SK-N-MC (cell line): ENCODE data around the gene PITPNC1.

Source experiments
- EZH2 ChIP-seq: fragments of 200-600 bp; sonication (generic); IDR thresholded peaks from one replicate; pipeline ENCODE4 v1.6.1; 2017; ENCODE audit warnings: antibody characterized with exemption
- POLR2AphosphoS5 ChIP-seq: IDR thresholded peaks from 2 replicates; pipeline ENCODE4 v1.6.1; 2012; ENCODE audit warnings: mild to moderate bottlenecking, low read depth, low read length, borderline replicate concordance

DNA sequence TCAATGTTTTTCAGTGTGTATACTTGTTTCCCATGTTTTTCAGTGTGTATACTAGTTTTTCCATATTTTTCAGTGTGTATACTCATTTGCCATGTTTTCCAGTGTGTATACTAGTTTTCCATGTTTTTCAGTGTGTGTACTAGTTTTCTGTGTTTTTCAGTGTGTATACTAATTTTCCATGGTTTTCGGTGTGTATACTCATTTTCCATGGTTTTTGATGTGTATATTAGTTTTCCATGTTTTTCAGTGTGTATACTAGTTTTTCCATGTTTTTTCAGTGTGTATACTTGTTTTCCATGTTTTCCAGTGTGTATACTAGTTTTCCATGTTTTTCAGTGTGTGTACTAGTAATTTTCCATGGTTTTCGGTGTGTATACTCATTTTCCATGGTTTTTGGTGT lies 188.0 kb downstream of the PITPNC1 start:
- no peak for TF ChIP-seq EZH2
- TF ChIP-seq POLR2AphosphoS5: no peak
